Trophoblast cell (in vitro differentiated cells and primary cell): ENCODE data around the gene LIME1.

Experiments used
- DNase-seq, 2 donors: peaks; one replicate each; pipeline ENCODE4 v3.0.0-alpha.2; 2016
- H2AFZ ChIP-seq: 2 replicates; pipeline ENCODE4 v1.6.1; 2013; ENCODE audit warnings: low read length, moderate library complexity, mild to moderate bottlenecking; ENCODE audit not compliant: insufficient read depth, poor library complexity
- H2AK5ac ChIP-seq: 2 replicates; pipeline ENCODE4 v1.6.1; 2013; ENCODE audit warnings: mild to moderate bottlenecking, low read length
- H2BK120ac ChIP-seq: 2 replicates; pipeline ENCODE4 v1.6.1; 2013; ENCODE audit warnings: low read length, mild to moderate bottlenecking, moderate library complexity; ENCODE audit not compliant: insufficient read depth, poor library complexity
- H2BK12ac ChIP-seq: 2 replicates; pipeline ENCODE4 v1.6.1; 2013; ENCODE audit warnings: mild to moderate bottlenecking, low read length, moderate library complexity
- H2BK5ac ChIP-seq: 2 replicates; pipeline ENCODE4 v1.6.1; 2013; ENCODE audit warnings: low read length, low read depth, moderate library complexity, mild to moderate bottlenecking; ENCODE audit not compliant: poor library complexity
- H3K14ac ChIP-seq: 2 replicates; pipeline ENCODE4 v1.6.1; 2013; ENCODE audit warnings: mild to moderate bottlenecking, low read length
- H3K18ac ChIP-seq: 2 replicates; pipeline ENCODE4 v1.6.1; 2013; ENCODE audit warnings: mild to moderate bottlenecking, low read length
- H3K23ac ChIP-seq: 2 replicates; pipeline ENCODE4 v1.6.1; 2013; ENCODE audit warnings: low read length
- H3K27ac ChIP-seq: 2 replicates; pipeline ENCODE4 v1.5.1; 2013; ENCODE audit warnings: low read depth, mild to moderate bottlenecking, inconsistent platforms, low read length, moderate library complexity
- H3K27me3 ChIP-seq: 2 replicates; pipeline ENCODE4 v1.6.1; 2013; ENCODE audit warnings: inconsistent platforms, mild to moderate bottlenecking, low read length, moderate library complexity; ENCODE audit not compliant: insufficient read depth
- H3K36me3 ChIP-seq, 2 experiments: 1 replicate in 1 of 2; 2 replicates in 1 of 2; pipeline ENCODE4 v1.6.1; 2013; ENCODE audit warnings: low read length in 2 of 2, mild to moderate bottlenecking in 2 of 2, moderate library complexity in 1 of 2; ENCODE audit not compliant: insufficient read depth in 2 of 2, control insufficient read depth in 1 of 2
- H3K4ac ChIP-seq: 2 replicates; pipeline ENCODE4 v1.6.1; 2013; ENCODE audit warnings: low read depth, mild to moderate bottlenecking, low read length, moderate library complexity
- H3K4me1 ChIP-seq, 2 experiments: 1 replicate in 1 of 2; 2 replicates in 1 of 2; pipeline ENCODE4 v1.6.1; 2013; ENCODE audit warnings: low read length in 2 of 2, mild to moderate bottlenecking in 2 of 2, moderate library complexity in 1 of 2; ENCODE audit not compliant: insufficient read depth in 2 of 2, control insufficient read depth in 1 of 2
- H3K4me2 ChIP-seq: 2 replicates; pipeline ENCODE4 v1.6.1; 2013; ENCODE audit warnings: inconsistent platforms, mild to moderate bottlenecking, low read length, moderate library complexity
- H3K4me3 ChIP-seq: 2 replicates; pipeline ENCODE4 v1.5.1; 2013; ENCODE audit warnings: mild to moderate bottlenecking, low read depth, low read length, inconsistent platforms
- H3K79me1 ChIP-seq: one replicate; pipeline ENCODE4 v1.6.1; 2013; ENCODE audit warnings: low read length
- H3K79me2 ChIP-seq: 2 replicates; pipeline ENCODE4 v1.6.1; 2013; ENCODE audit warnings: low read length, mild to moderate bottlenecking; ENCODE audit not compliant: control insufficient read depth, insufficient read depth, poor library complexity
- H3K9ac ChIP-seq: 2 replicates; pipeline ENCODE4 v1.6.1; 2013; ENCODE audit warnings: mild to moderate bottlenecking, low read length
- H3K9me3 ChIP-seq: 2 replicates; pipeline ENCODE4 v1.6.1; 2013; ENCODE audit warnings: low read depth, mild to moderate bottlenecking, control low read depth, inconsistent platforms, low read length; ENCODE audit not compliant: insufficient read depth
- H4K12ac ChIP-seq: 2 replicates; pipeline ENCODE4 v1.6.1; 2013; ENCODE audit warnings: low read depth, mild to moderate bottlenecking, low read length, moderate library complexity
- H4K8ac ChIP-seq: 2 replicates; pipeline ENCODE4 v1.6.1; 2013; ENCODE audit warnings: low read depth, mild to moderate bottlenecking, low read length, moderate library complexity
- H4K91ac ChIP-seq: one replicate; pipeline ENCODE4 v1.6.1; 2013; ENCODE audit warnings: low read depth, mild to moderate bottlenecking, low read length, moderate library complexity
- WGBS: extraction: QIAGEN DNeasy Blood & Tissue Kit; methylation state at CpG from one replicate; pipeline ENCODE4 v1.1.7; 2013; ENCODE audit warnings: missing lambda C conversion rate; ENCODE audit not compliant: insufficient read length, insufficient coverage; ENCODE audit errors: extremely low coverage; 5-methylcytosine and 5-hydroxymethylcytosine counted together

LIME1 gene

GRCh38 chr20:63768591-63769515 lies 32.4 kb downstream of the LIME1 start:
- peak overlapping the region; percentile 39 for H3K4me3 ChIP-seq
- H3K79me1 ChIP-seq, result no peaks in the 10 kb centered on the region
- no peak for DNase-seq
- H3K9ac ChIP-seq, result no peak overlapping the region
- no peak overlapping the region for H3K14ac ChIP-seq
- no peak overlapping the region for H3K27ac ChIP-seq
- no peak overlapping the region for H2BK5ac ChIP-seq
- H2BK12ac ChIP-seq, result no peak overlapping the region
- no CpG with 5 or more reads among the region's 26 CpGs for WGBS
- no peak overlapping the region for H2AK5ac ChIP-seq
- H3K27me3 ChIP-seq, result no peaks in the 10 kb centered on the region
- H3K23ac ChIP-seq, result no peak overlapping the region
- H3K36me3 ChIP-seq, result peaks cover 25 to 33% of the 10 kb centered on the region in 2 experiments
- H2AFZ ChIP-seq, result no peak overlapping the region
- no peak overlapping the region for H3K18ac ChIP-seq
- no peak overlapping the region for H4K8ac ChIP-seq
- no peak overlapping the region for H2BK120ac ChIP-seq
- peaks cover 0 to 2% of the 10 kb centered on the region in 2 experiments for H3K4me1 ChIP-seq
- no peak overlapping the region for H3K4me2 ChIP-seq
- no peak overlapping the region for H3K4ac ChIP-seq
- H4K91ac ChIP-seq, result no peak overlapping the region
- H3K9me3 ChIP-seq, result no peaks in the 10 kb centered on the region
- no peaks in the 10 kb centered on the region for H3K79me2 ChIP-seq
- no peak overlapping the region for H4K12ac ChIP-seq

- H3K9ac ChIP-seq, result no peak overlapping the region
- no peak overlapping the region for H2BK5ac ChIP-seq
- no peak overlapping the region for H3K4me2 ChIP-seq
- no peak overlapping the region for H4K12ac ChIP-seq
- DNase-seq, result no peak
- H4K91ac ChIP-seq, result no peak overlapping the region
- H3K4me3 ChIP-seq, result no peak overlapping the region
- H2AFZ ChIP-seq, result no peak overlapping the region
- H3K27ac ChIP-seq, result no peak overlapping the region
- no peaks in the 10 kb centered on the region for H3K27me3 ChIP-seq
- H3K9me3 ChIP-seq, result no peaks in the 10 kb centered on the region
- no peak overlapping the region for H2BK12ac ChIP-seq
- no peak overlapping the region for H3K14ac ChIP-seq
- H3K4ac ChIP-seq, result no peak overlapping the region
- H3K4me1 ChIP-seq, result peaks cover 0 to 2% of the 10 kb centered on the region in 2 experiments
- no peaks in the 10 kb centered on the region for H3K79me1 ChIP-seq
- no peak overlapping the region for H4K8ac ChIP-seq
- H3K79me2 ChIP-seq, result no peaks in the 10 kb centered on the region
- WGBS, result no CpG with 5 or more reads among the region's 31 CpGs
- peaks cover 25 to 31% of the 10 kb centered on the region in 2 experiments for H3K36me3 ChIP-seq
- H2AK5ac ChIP-seq, result no peak overlapping the region
- no peak overlapping the region for H3K23ac ChIP-seq
- H3K18ac ChIP-seq, result no peak overlapping the region
- no peak overlapping the region for H2BK120ac ChIP-seq
These were observed 33.5 kb downstream of the LIME1 start for GRCh38 chr20:63769891-63770474.

- Histone ChIP-seq H3K27me3 (no peaks in the 10 kb centered on the region), H3K4me3 (no peak overlapping the region), H3K18ac (no peak overlapping the region), H3K36me3 (peaks cover 22 to 28% of the 10 kb centered on the region in 2 experiments), H3K9me3 (no peaks in the 10 kb centered on the region), H3K4ac (no peak overlapping the region), H4K8ac (no peak overlapping the region), H2BK120ac (no peak overlapping the region), H2AK5ac (no peak overlapping the region), H3K27ac (no peak overlapping the region), H2BK12ac (no peak overlapping the region), H2BK5ac (no peak overlapping the region), H3K79me2 (no peaks in the 10 kb centered on the region), H3K79me1 (no peaks in the 10 kb centered on the region), H3K4me2 (no peak overlapping the region), H2AFZ (no peak overlapping the region), H3K23ac (no peak overlapping the region), H4K91ac (no peak overlapping the region), H3K9ac (no peak overlapping the region), H4K12ac (no peak overlapping the region), H3K14ac (no peak overlapping the region), H3K4me1 (peaks cover 4 to 5% of the 10 kb centered on the region in 2 experiments)
- no CpG with 5 or more reads among the region's 52 CpGs for WGBS
- DNase-seq, result no peak
These were observed 34.7 kb downstream of the LIME1 start for GRCh38 chr20:63771046-63771707.

GRCh38 chr20:63772781-63773518 lies 36.5 kb downstream of the LIME1 start:
- no peak overlapping the region for H3K4me2 ChIP-seq
- no peaks in the 10 kb centered on the region for H3K27me3 ChIP-seq
- H2AFZ ChIP-seq, result no peak overlapping the region
- no peak overlapping the region for H2BK120ac ChIP-seq
- H3K4me3 ChIP-seq, result no peak overlapping the region
- H2BK5ac ChIP-seq, result no peak overlapping the region
- H4K91ac ChIP-seq, result no peak overlapping the region
- no peak overlapping the region for H3K18ac ChIP-seq
- peaks cover 14 to 17% of the 10 kb centered on the region in 2 experiments for H3K36me3 ChIP-seq
- WGBS, result no CpG with 5 or more reads among the region's 20 CpGs
- no peak overlapping the region for H2AK5ac ChIP-seq
- H3K4ac ChIP-seq, result no peak overlapping the region
- no peak overlapping the region for H3K23ac ChIP-seq
- no peak overlapping the region for H3K14ac ChIP-seq
- H3K9ac ChIP-seq, result no peak overlapping the region
- no peaks in the 10 kb centered on the region for H3K79me1 ChIP-seq
- H3K9me3 ChIP-seq, result peaks cover 7% of the 10 kb centered on the region
- no peak overlapping the region for H4K8ac ChIP-seq
- no peak overlapping the region for H2BK12ac ChIP-seq
- H4K12ac ChIP-seq, result no peak overlapping the region
- no peak overlapping the region for H3K27ac ChIP-seq
- H3K79me2 ChIP-seq, result no peaks in the 10 kb centered on the region
- H3K4me1 ChIP-seq, result peaks cover 4 to 5% of the 10 kb centered on the region in 2 experiments
- peak in 1 of 2 donors; percentile 38 for DNase-seq
